Stimulated activated CD4-positive, alpha-beta T cell treated with anti-CD3 and anti-CD28 coated beads, Interleukin-1b, Interleukin-23, amount 100 ng/mL, for 48 hours (primary cell): ENCODE measurements around the gene TENT4A.
"Not testable (repeated sequence)": the region's sequence is repeated elsewhere in the genome, so short reads cannot be mapped to it uniquely, and the experiment has no call there.

Experiments
- DNase-seq: peaks from one replicate; pipeline ENCODE4 v3.0.0-alpha.2; 2020

The TENT4A gene

GRCh38 chr5:6713274-6714225, at the start of gene TENT4A:
Gene TENT4A, plus strand, starts transcription at chr5:6713432. Its CDS starts 552 bp downstream, at chr5:6713984.
- DNase-seq: no peak

GRCh38 chr5:6666762-6667161, 46.5 kb upstream of the TENT4A start:
- DNase-seq: no peak

- DNase-seq: no peak
Measured at GRCh38 chr5:6667648-6668047, 45.6 kb upstream of the TENT4A start.

- DNase-seq: not testable (repeated sequence)
Measured at GRCh38 chr5:6668717-6669116, 44.5 kb upstream of the TENT4A start.

- DNase-seq: no peak
Measured at GRCh38 chr5:6673031-6673430, 40.2 kb upstream of the TENT4A start.

GRCh38 chr5:6673963-6674362, 39.3 kb upstream of the TENT4A start:
- no peak for DNase-seq

- no peak for DNase-seq
Measured at GRCh38 chr5:6674421-6674820, 38.8 kb upstream of the TENT4A start.

- DNase-seq: no peak
Measured at GRCh38 chr5:6674886-6675285, 38.3 kb upstream of the TENT4A start.

GRCh38 chr5:6675784-6676491, 37.3 kb upstream of the TENT4A start:
- no peak for DNase-seq

GRCh38 chr5:6676702-6677101, 36.5 kb upstream of the TENT4A start:
- no peak for DNase-seq

GRCh38 chr5:6678385-6678784, 34.8 kb upstream of the TENT4A start:
- DNase-seq: no peak

- DNase-seq: no peak
Measured at GRCh38 chr5:6680922-6681321, 32.3 kb upstream of the TENT4A start.

GRCh38 chr5:6681682-6682081, 31.6 kb upstream of the TENT4A start:
- no peak for DNase-seq

GRCh38 chr5:6682239-6682638, 31.0 kb upstream of the TENT4A start:
- DNase-seq: no peak

- no peak for DNase-seq
Measured at GRCh38 chr5:6683241-6683640, 30.0 kb upstream of the TENT4A start.

GRCh38 chr5:6684075-6684474, 29.2 kb upstream of the TENT4A start:
- no peak for DNase-seq

- no peak for DNase-seq
Measured at GRCh38 chr5:6686501-6686900, 26.7 kb upstream of the TENT4A start.

- no peak for DNase-seq
Measured at GRCh38 chr5:6686915-6687409, 26.3 kb upstream of the TENT4A start.

GRCh38 chr5:6687505-6687904, 25.7 kb upstream of the TENT4A start:
- DNase-seq: no peak

- no peak for DNase-seq
Measured at GRCh38 chr5:6692906-6693305, 20.3 kb upstream of the TENT4A start.

- no peak for DNase-seq
Measured at GRCh38 chr5:6698696-6699095, 14.5 kb upstream of the TENT4A start.

GRCh38 chr5:6699357-6699756, 13.9 kb upstream of the TENT4A start:
- no peak for DNase-seq

GRCh38 chr5:6700074-6700684, 13.1 kb upstream of the TENT4A start:
- no peak for DNase-seq
